ENCODE data around the gene SRRM5.
"Not testable (repeated sequence)": the region's sequence is repeated elsewhere in the genome, so short reads cannot be mapped to it uniquely, and the experiment has no call there.

DNA sequence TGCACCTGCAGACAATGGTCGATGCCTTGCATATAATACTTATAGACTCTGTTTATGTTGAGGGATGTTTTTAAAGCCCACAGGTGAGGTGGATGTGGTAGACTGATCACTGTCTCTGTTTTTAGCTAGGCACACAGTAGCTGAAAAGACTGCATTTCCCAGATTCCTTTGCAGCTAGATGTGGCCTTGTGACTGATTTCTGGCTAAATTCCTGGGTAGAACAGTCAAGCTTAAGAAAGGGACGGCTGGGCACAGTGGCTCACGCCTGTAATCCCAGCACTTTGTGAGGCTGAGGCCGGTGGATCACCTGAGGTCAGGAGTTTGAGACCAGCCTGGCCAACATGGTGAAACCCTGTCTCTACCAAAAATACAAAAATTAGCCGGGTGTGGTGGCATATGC lies 11.6 kb upstream of the SRRM5 start:
- not testable (repeated sequence) for TF ChIP-seq YY1 (IDR thresholded peaks at IDR 0.05); JUND (IDR thresholded peaks at IDR 0.05); RAD21 (IDR thresholded peaks at IDR 0.05); EGR1 (IDR thresholded peaks at IDR 0.05; ENCODE audit: low read depth in 2 of 2); GABPA (IDR thresholded peaks at IDR 0.05 in 1 of 2, conservative IDR thresholded peaks at IDR 0.05 in 1 of 2); FOXA1 (IDR thresholded peaks at IDR 0.05); SP1 (IDR thresholded peaks at IDR 0.05)
- TF ChIP-seq, protein P1, sequence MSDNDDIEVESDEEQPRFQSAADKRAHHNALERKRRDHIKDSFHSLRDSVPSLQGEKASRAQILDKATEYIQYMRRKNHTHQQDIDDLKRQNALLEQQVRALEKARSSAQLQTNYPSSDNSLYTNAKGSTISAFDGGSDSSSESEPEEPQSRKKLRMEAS (IDR thresholded peaks at IDR 0.05): not testable (repeated sequence)
- TF ChIP-seq, protein P2, sequence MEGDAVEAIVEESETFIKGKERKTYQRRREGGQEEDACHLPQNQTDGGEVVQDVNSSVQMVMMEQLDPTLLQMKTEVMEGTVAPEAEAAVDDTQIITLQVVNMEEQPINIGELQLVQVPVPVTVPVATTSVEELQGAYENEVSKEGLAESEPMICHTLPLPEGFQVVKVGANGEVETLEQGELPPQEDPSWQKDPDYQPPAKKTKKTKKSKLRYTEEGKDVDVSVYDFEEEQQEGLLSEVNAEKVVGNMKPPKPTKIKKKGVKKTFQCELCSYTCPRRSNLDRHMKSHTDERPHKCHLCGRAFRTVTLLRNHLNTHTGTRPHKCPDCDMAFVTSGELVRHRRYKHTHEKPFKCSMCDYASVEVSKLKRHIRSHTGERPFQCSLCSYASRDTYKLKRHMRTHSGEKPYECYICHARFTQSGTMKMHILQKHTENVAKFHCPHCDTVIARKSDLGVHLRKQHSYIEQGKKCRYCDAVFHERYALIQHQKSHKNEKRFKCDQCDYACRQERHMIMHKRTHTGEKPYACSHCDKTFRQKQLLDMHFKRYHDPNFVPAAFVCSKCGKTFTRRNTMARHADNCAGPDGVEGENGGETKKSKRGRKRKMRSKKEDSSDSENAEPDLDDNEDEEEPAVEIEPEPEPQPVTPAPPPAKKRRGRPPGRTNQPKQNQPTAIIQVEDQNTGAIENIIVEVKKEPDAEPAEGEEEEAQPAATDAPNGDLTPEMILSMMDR (IDR thresholded peaks at IDR 0.05; ENCODE audit: low read depth, low read length, missing input control): not testable (repeated sequence)
- TF ChIP-seq, protein P3, sequence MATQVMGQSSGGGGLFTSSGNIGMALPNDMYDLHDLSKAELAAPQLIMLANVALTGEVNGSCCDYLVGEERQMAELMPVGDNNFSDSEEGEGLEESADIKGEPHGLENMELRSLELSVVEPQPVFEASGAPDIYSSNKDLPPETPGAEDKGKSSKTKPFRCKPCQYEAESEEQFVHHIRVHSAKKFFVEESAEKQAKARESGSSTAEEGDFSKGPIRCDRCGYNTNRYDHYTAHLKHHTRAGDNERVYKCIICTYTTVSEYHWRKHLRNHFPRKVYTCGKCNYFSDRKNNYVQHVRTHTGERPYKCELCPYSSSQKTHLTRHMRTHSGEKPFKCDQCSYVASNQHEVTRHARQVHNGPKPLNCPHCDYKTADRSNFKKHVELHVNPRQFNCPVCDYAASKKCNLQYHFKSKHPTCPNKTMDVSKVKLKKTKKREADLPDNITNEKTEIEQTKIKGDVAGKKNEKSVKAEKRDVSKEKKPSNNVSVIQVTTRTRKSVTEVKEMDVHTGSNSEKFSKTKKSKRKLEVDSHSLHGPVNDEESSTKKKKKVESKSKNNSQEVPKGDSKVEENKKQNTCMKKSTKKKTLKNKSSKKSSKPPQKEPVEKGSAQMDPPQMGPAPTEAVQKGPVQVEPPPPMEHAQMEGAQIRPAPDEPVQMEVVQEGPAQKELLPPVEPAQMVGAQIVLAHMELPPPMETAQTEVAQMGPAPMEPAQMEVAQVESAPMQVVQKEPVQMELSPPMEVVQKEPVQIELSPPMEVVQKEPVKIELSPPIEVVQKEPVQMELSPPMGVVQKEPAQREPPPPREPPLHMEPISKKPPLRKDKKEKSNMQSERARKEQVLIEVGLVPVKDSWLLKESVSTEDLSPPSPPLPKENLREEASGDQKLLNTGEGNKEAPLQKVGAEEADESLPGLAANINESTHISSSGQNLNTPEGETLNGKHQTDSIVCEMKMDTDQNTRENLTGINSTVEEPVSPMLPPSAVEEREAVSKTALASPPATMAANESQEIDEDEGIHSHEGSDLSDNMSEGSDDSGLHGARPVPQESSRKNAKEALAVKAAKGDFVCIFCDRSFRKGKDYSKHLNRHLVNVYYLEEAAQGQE (IDR thresholded peaks at IDR 0.05): not testable (repeated sequence)

All from liver (tissue), 3 donors.